Nephron progenitor cell (in vitro differentiated cells): ENCODE data around the gene CLCN1.
A peak's percentile ranks its signal among the peaks of the same experiment; 100 is the strongest.

Source experiments
- DNase-seq: peaks from one replicate; pipeline ENCODE4 v3.0.0; 2021
- H3K27ac Mint-ChIP-seq: 2 replicates; pipeline ENCODE4 v1.8.0; 2021; ENCODE audit warnings: mild to moderate bottlenecking, moderate library complexity, mixed read lengths
- H3K27me3 Mint-ChIP-seq: 2 replicates; pipeline ENCODE4 v1.8.0; 2021; ENCODE audit warnings: mild to moderate bottlenecking, low read depth, mixed read lengths; ENCODE audit not compliant: poor library complexity
- H3K36me3 Mint-ChIP-seq: 2 replicates; pipeline ENCODE4 v1.8.0; 2021; ENCODE audit warnings: low read depth, mixed read lengths
- H3K4me1 Mint-ChIP-seq: 2 replicates; pipeline ENCODE4 v1.8.0; 2021; ENCODE audit warnings: mixed read lengths
- H3K4me3 Mint-ChIP-seq: 2 replicates; pipeline ENCODE4 v1.8.0; 2021; ENCODE audit warnings: mild to moderate bottlenecking, moderate library complexity, mixed read lengths
- H3K9me3 Mint-ChIP-seq: 2 replicates; pipeline ENCODE4 v1.8.0; 2021; ENCODE audit warnings: mild to moderate bottlenecking, moderate library complexity, mixed read lengths
- CTCF ChIP-seq: fragments of 200-600 bp; sonication (generic); IDR thresholded peaks from 2 replicates; pipeline ENCODE4 v1.5.0; 2021; ENCODE audit warnings: antibody characterized with exemption

Gene CLCN1

GRCh38 chr7:143354376-143354775 lies 38.5 kb downstream of the CLCN1 start:
- no peak for TF ChIP-seq CTCF
- no peak overlapping the region for H3K4me3 Mint-ChIP-seq
- no peak for DNase-seq
- peaks cover 45% of the 10 kb centered on the region for H3K4me1 Mint-ChIP-seq
- H3K9me3 Mint-ChIP-seq, result no peaks in the 10 kb centered on the region
- no peaks in the 10 kb centered on the region for H3K36me3 Mint-ChIP-seq
- no peak overlapping the region for H3K27ac Mint-ChIP-seq
- peaks cover 35% of the 10 kb centered on the region for H3K27me3 Mint-ChIP-seq

DNA sequence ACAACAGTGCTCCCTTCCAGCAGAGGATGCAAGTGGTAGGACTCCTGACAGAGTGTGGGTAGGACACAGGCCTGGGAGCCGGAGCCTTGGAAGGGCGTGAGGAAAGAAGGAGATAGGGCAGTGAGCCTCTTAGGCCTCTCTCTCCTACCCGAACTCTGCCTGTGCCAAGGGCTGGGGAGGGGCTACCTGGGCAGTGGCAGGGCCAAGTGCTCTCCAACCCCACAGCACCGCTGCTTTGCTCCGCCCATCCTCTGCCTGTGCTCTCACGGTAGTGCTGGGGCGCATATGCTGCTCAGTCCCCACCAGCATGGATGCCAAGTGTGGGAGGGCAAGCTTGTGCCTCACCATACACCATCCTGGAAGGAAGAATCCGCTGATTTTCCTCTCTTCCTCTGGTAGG lies 39.1 kb downstream of the CLCN1 start:
- Mint-ChIP-seq H3K4me3 (no peak overlapping the region), H3K4me1 (peaks cover 45% of the 10 kb centered on the region), H3K9me3 (no peaks in the 10 kb centered on the region), H3K36me3 (no peaks in the 10 kb centered on the region), H3K27me3 (peaks cover 38% of the 10 kb centered on the region), H3K27ac (no peak overlapping the region)
- no peak for TF ChIP-seq CTCF
- no peak for DNase-seq

- Mint-ChIP-seq H3K27me3 (peaks cover 44% of the 10 kb centered on the region), H3K36me3 (no peaks in the 10 kb centered on the region), H3K4me3 (no peak overlapping the region)
Measured at GRCh38 chr7:143355450-143356385, 39.8 kb downstream of the CLCN1 start.

GRCh38 chr7:143356414-143357050 lies 40.6 kb downstream of the CLCN1 start:
- H3K36me3 Mint-ChIP-seq, result no peaks in the 10 kb centered on the region
- TF ChIP-seq CTCF, result no peak
- H3K4me3 Mint-ChIP-seq, result no peak overlapping the region
- no peaks in the 10 kb centered on the region for H3K9me3 Mint-ChIP-seq
- H3K27ac Mint-ChIP-seq, result no peak overlapping the region
- no peak for DNase-seq
- peaks cover 49% of the 10 kb centered on the region for H3K4me1 Mint-ChIP-seq
- H3K27me3 Mint-ChIP-seq, result peaks cover 50% of the 10 kb centered on the region

More at GRCh38 chr7:143355450-143356385, 39.8 kb downstream of the CLCN1 start:
- Mint-ChIP-seq H3K4me1 (peaks cover 50% of the 10 kb centered on the region), H3K27ac (peak overlapping the region; percentile 44), H3K9me3 (no peaks in the 10 kb centered on the region)
- TF ChIP-seq CTCF, result no peak
- DNase-seq, result no peak

GRCh38 chr7:143358626-143359025 lies 42.7 kb downstream of the CLCN1 start:
- Mint-ChIP-seq H3K27me3 (peaks cover 66% of the 10 kb centered on the region), H3K4me3 (no peak overlapping the region), H3K27ac (no peak overlapping the region), H3K9me3 (no peaks in the 10 kb centered on the region), H3K4me1 (peaks cover 28% of the 10 kb centered on the region), H3K36me3 (no peaks in the 10 kb centered on the region)
- DNase-seq, result no peak
- TF ChIP-seq CTCF, result no peak
